Loucy (cell line): ENCODE data around the gene ARHGAP26.

Experiments
- H2AFZ ChIP-seq: fragments of 200-600 bp; sonication (generic); 2 replicates; pipeline ENCODE4 v1.6.0; 2016; ENCODE audit warnings: antibody characterized with exemption, mild to moderate bottlenecking, low read length, moderate library complexity
- H3F3A ChIP-seq: fragments of 200-600 bp; 2 replicates; pipeline ENCODE4 v1.6.0; 2016; ENCODE audit warnings: antibody characterized with exemption, low read depth, mild to moderate bottlenecking
- H3K27me3 ChIP-seq: fragments of 200-600 bp; sonication (generic); 2 replicates; pipeline ENCODE4 v1.6.1; 2014; ENCODE audit warnings: low read length, mild to moderate bottlenecking; ENCODE audit not compliant: insufficient read depth, poor library complexity, severe bottlenecking
- H3K36me3 ChIP-seq: fragments of 200-600 bp; sonication (generic); 2 replicates; pipeline ENCODE4 v1.6.1; 2016; ENCODE audit warnings: low read length; ENCODE audit not compliant: insufficient read depth
- H3K4me1 ChIP-seq: fragments of 200-600 bp; sonication (generic); 2 replicates; pipeline ENCODE4 v1.5.1; 2014; ENCODE audit warnings: low read length, mild to moderate bottlenecking; ENCODE audit not compliant: insufficient read depth, poor library complexity, severe bottlenecking
- H3K4me2 ChIP-seq: fragments of 200-600 bp; sonication (generic); 2 replicates; pipeline ENCODE4 v1.6.0; 2014; ENCODE audit warnings: antibody characterized with exemption, low read length, low read depth, mild to moderate bottlenecking; ENCODE audit not compliant: poor library complexity, severe bottlenecking
- H3K4me3 ChIP-seq: fragments of 200-600 bp; sonication (generic); 2 replicates; pipeline ENCODE4 v1.5.1; 2014; ENCODE audit warnings: low read length, mild to moderate bottlenecking, mixed read lengths; ENCODE audit not compliant: poor library complexity, severe bottlenecking
- H3K79me2 ChIP-seq: fragments of 200-600 bp; sonication (generic); 2 replicates; pipeline ENCODE4 v1.6.1; 2014; ENCODE audit warnings: low read length; ENCODE audit not compliant: insufficient read depth
- H3K9ac ChIP-seq: fragments of 200-600 bp; sonication (generic); 2 replicates; pipeline ENCODE4 v1.6.0; 2014; ENCODE audit warnings: mild to moderate bottlenecking, low read depth, low read length, moderate library complexity; ENCODE audit not compliant: poor library complexity, severe bottlenecking
- H3K9me2 ChIP-seq: fragments of 200-600 bp; sonication (generic); replicated peaks from 2 replicates; pipeline ENCODE4 v1.6.1; 2016; ENCODE audit warnings: low read depth, low read length, mixed read lengths
- H3K9me3 ChIP-seq: fragments of 200-600 bp; sonication (generic); 2 replicates; pipeline ENCODE4 v1.6.1; 2014; ENCODE audit warnings: mild to moderate bottlenecking, antibody characterized with exemption, low read length, low read depth; ENCODE audit not compliant: insufficient read depth
- H4K20me1 ChIP-seq: fragments of 200-600 bp; sonication (generic); 2 replicates; pipeline ENCODE4 v1.6.0; 2014; ENCODE audit warnings: antibody characterized with exemption, low read length, mild to moderate bottlenecking; ENCODE audit not compliant: insufficient read depth, poor library complexity, severe bottlenecking
- CTCF ChIP-seq: fragments of 200-600 bp; sonication (generic); conservative IDR thresholded peaks from 2 replicates; pipeline ENCODE4 v1.5.1; 2014; ENCODE audit warnings: mild to moderate bottlenecking, antibody characterized with exemption, low read length
- EZH2phosphoT487 ChIP-seq: fragments of 200-600 bp; IDR thresholded peaks from 2 replicates; pipeline ENCODE4 v1.6.1; 2018; ENCODE audit warnings: antibody characterized with exemption, mild to moderate bottlenecking, moderate library complexity, borderline replicate concordance

ARHGAP26 gene

GRCh38 chr5:143231973-143232812, 462.0 kb downstream of the ARHGAP26 start:
- no peaks in the 10 kb centered on the region for H3K9me2 ChIP-seq
- no peaks in the 10 kb centered on the region for H3K9me3 ChIP-seq
- H3K27me3 ChIP-seq: no peaks in the 10 kb centered on the region
- H4K20me1 ChIP-seq: no peaks in the 10 kb centered on the region
- H3K79me2 ChIP-seq: no peaks in the 10 kb centered on the region
- no peak overlapping the region for H3K4me2 ChIP-seq
- no peak for TF ChIP-seq EZH2phosphoT487
- no peak for TF ChIP-seq CTCF
- H3K4me3 ChIP-seq: no peak overlapping the region
- H3K9ac ChIP-seq: no peak overlapping the region
- no peak overlapping the region for H2AFZ ChIP-seq
- peaks cover 8% of the 10 kb centered on the region for H3K4me1 ChIP-seq
- no peaks in the 10 kb centered on the region for H3F3A ChIP-seq
- no peaks in the 10 kb centered on the region for H3K36me3 ChIP-seq

GRCh38 chr5:143233031-143233430, 462.9 kb downstream of the ARHGAP26 start:
- H4K20me1 ChIP-seq: no peaks in the 10 kb centered on the region
- no peaks in the 10 kb centered on the region for H3K9me2 ChIP-seq
- no peaks in the 10 kb centered on the region for H3K9me3 ChIP-seq
- no peak overlapping the region for H3K4me2 ChIP-seq
- H3K27me3 ChIP-seq: no peaks in the 10 kb centered on the region
- no peak for TF ChIP-seq EZH2phosphoT487
- TF ChIP-seq CTCF: no peak
- no peak overlapping the region for H3K4me3 ChIP-seq
- H3K36me3 ChIP-seq: no peaks in the 10 kb centered on the region
- H3K4me1 ChIP-seq: peaks cover 8% of the 10 kb centered on the region
- no peak overlapping the region for H2AFZ ChIP-seq
- no peak overlapping the region for H3K9ac ChIP-seq
- H3F3A ChIP-seq: no peaks in the 10 kb centered on the region
- no peaks in the 10 kb centered on the region for H3K79me2 ChIP-seq

GRCh38 chr5:143234162-143234842, 464.1 kb downstream of the ARHGAP26 start:
- no peaks in the 10 kb centered on the region for H3K27me3 ChIP-seq
- H3K79me2 ChIP-seq: no peaks in the 10 kb centered on the region
- H2AFZ ChIP-seq: no peak overlapping the region
- H3K4me2 ChIP-seq: no peak overlapping the region
- H3K9me3 ChIP-seq: no peaks in the 10 kb centered on the region
- H3K4me1 ChIP-seq: peaks cover 8% of the 10 kb centered on the region
- H4K20me1 ChIP-seq: no peaks in the 10 kb centered on the region
- H3K9me2 ChIP-seq: no peaks in the 10 kb centered on the region
- H3K4me3 ChIP-seq: no peak overlapping the region
- H3F3A ChIP-seq: no peaks in the 10 kb centered on the region
- H3K36me3 ChIP-seq: no peaks in the 10 kb centered on the region
- TF ChIP-seq CTCF (no peak), EZH2phosphoT487 (no peak)
- no peak overlapping the region for H3K9ac ChIP-seq
